GM23338 (cell line): ENCODE measurements around the gene FLT1.

Source experiments
- CTCF ChIP-seq, 2 experiments: fragments of 200-600 bp in 1 of 2; sonication (generic) in 1 of 2; conservative IDR thresholded peaks; 2 replicates each; pipeline versions ENCODE4 v1.5.1 to v1.6.1; 2016 to 2017; ENCODE audit warnings: antibody characterized with exemption in 2 of 2, low read depth in 2 of 2, mild to moderate bottlenecking in 2 of 2, moderate library complexity in 1 of 2
- EZH2 ChIP-seq: fragments of 200-600 bp; sonication (generic); IDR thresholded peaks from one replicate; pipeline ENCODE4 v1.8.0; 2017; ENCODE audit warnings: antibody characterized with exemption, mild to moderate bottlenecking, low read depth; ENCODE audit not compliant: unreplicated experiment
- EZH2phosphoT487 ChIP-seq: fragments of 200-600 bp; sonication (generic); IDR thresholded peaks from one replicate; pipeline ENCODE4 v1.8.1; 2018; ENCODE audit warnings: antibody characterized with exemption; ENCODE audit not compliant: unreplicated experiment
- POLR2AphosphoS5 ChIP-seq: IDR thresholded peaks from 2 replicates; pipeline ENCODE4 v1.6.1; 2016; ENCODE audit warnings: antibody characterized with exemption, low read depth
- STAT1 ChIP-seq: IDR thresholded peaks from one replicate; pipeline ENCODE4 v1.6.1; 2016; ENCODE audit warnings: antibody characterized with exemption; ENCODE audit not compliant: unreplicated experiment

- TF ChIP-seq EZH2 (no peak), CTCF (conservative IDR thresholded peaks at IDR 0.05; ENCODE audit: low read depth in 2 of 2) (no peak), STAT1 (no peak), EZH2phosphoT487 (no peak), POLR2AphosphoS5 (no peak)
These were observed 18.8 kb upstream of the FLT1 start for GRCh38 chr13:28513745-28514144.
